Left renal cortex interstitium (tissue), 4 donors: ENCODE data around the gene LRFN2. TPM values are rescaled to one million over a fixed set of nuclear protein-coding genes. Genes with fewer than 3 reads are reported as not detected.
A peak's percentile ranks its signal among the peaks of the same experiment; 100 is the strongest.

ENCODE experiments used
- DNase-seq, 4 donors: peaks; one replicate each; pipeline ENCODE4 v3.0.0-alpha.2; 2013; ENCODE audit warnings: low read depth in 4 of 4, low spot score in 2 of 4, missing footprints in 1 of 4
- polyA plus RNA-seq, 4 donors: library from polyadenylated mRNA; unstranded; fragments of 120-200 nt; gene quantifications; one replicate each; pipeline ENCODE4 v1.2.1, GENCODE V29; 2013; ENCODE audit not compliant: insufficient read length in 4 of 4

Gene LRFN2
- polyA plus RNA-seq, 4 donors = 1.1 to 1.4 (median 1.3) TPM

GRCh38 chr6:40588070-40588384 lies 863 bp upstream of the LRFN2 start:
- DNase-seq = no peak

GRCh38 chr6:40586369-40587201 lies 579 bp downstream of the LRFN2 start:
- no peak for DNase-seq

GRCh38 chr6:40585651-40586269 lies 1.4 kb downstream of the LRFN2 start:
- DNase-seq = no peak

- no peak for DNase-seq
Observed at GRCh38 chr6:40585223-40585622, 1.9 kb downstream of the LRFN2 start.

GRCh38 chr6:40584741-40585140 lies 2.4 kb downstream of the LRFN2 start:
- DNase-seq = no peak

- DNase-seq = no peak
Observed at GRCh38 chr6:40583709-40584108, 3.5 kb downstream of the LRFN2 start.

- no peak for DNase-seq
Observed at GRCh38 chr6:40582892-40583291, 4.3 kb downstream of the LRFN2 start.

- DNase-seq = no peak
Observed at GRCh38 chr6:40579101-40579500, 8.1 kb downstream of the LRFN2 start.

- DNase-seq = no peak
Observed at GRCh38 chr6:40577672-40578071, 9.5 kb downstream of the LRFN2 start.

- no peak for DNase-seq
Observed at GRCh38 chr6:40573221-40573620, 13.9 kb downstream of the LRFN2 start.

GRCh38 chr6:40569162-40569910 lies 17.8 kb downstream of the LRFN2 start:
- no peak for DNase-seq

GRCh38 chr6:40568062-40568708 lies 19.0 kb downstream of the LRFN2 start:
- DNase-seq = no peak

GRCh38 chr6:40563111-40563510 lies 24.1 kb downstream of the LRFN2 start:
- DNase-seq = no peak

- DNase-seq = no peak
Observed at GRCh38 chr6:40559056-40559455, 28.1 kb downstream of the LRFN2 start.

- DNase-seq = no peak
Observed at GRCh38 chr6:40558102-40558501, 29.1 kb downstream of the LRFN2 start.

- no peak for DNase-seq
Observed at GRCh38 chr6:40556881-40557280, 30.3 kb downstream of the LRFN2 start.

GRCh38 chr6:40556023-40556422 lies 31.1 kb downstream of the LRFN2 start:
- no peak for DNase-seq

GRCh38 chr6:40555092-40555491 lies 32.1 kb downstream of the LRFN2 start:
- DNase-seq = no peak

GRCh38 chr6:40552941-40553340 lies 34.2 kb downstream of the LRFN2 start:
- peak in 2 of 4 donors; percentile 3 to 24 for DNase-seq

GRCh38 chr6:40551966-40552505 lies 35.1 kb downstream of the LRFN2 start:
- peak in 1 of 4 donors; percentile 12 for DNase-seq
